H9 (cell line): ENCODE results near the gene TIGD6. TPM values are rescaled to one million over a fixed set of nuclear protein-coding genes. Genes with fewer than 3 reads are reported as not detected.
"Not testable (repeated sequence)": the region's sequence is repeated elsewhere in the genome, so short reads cannot be mapped to it uniquely, and the experiment has no call there.

Experiments used
- DNase-seq: peaks from one replicate; pipeline ENCODE4 v3.0.0-alpha.2; 2017
- H2AFZ ChIP-seq: one replicate; pipeline ENCODE4 v1.6.1; 2013; ENCODE audit warnings: mild to moderate bottlenecking, low read length, control low read depth, moderate library complexity
- H2AK5ac ChIP-seq: 2 replicates; pipeline ENCODE4 v1.6.1; 2013; ENCODE audit warnings: low read length, control low read depth, mixed read lengths; ENCODE audit not compliant: insufficient read length
- H2BK120ac ChIP-seq: one replicate; pipeline ENCODE4 v1.6.1; 2013; ENCODE audit warnings: low read depth, mild to moderate bottlenecking, low read length, control low read depth, inconsistent platforms; ENCODE audit not compliant: poor library complexity, severe bottlenecking
- H2BK12ac ChIP-seq: 2 replicates; pipeline ENCODE4 v1.6.1; 2013; ENCODE audit warnings: low read length, control low read depth, mixed read lengths, low read depth; ENCODE audit not compliant: insufficient read length
- H2BK15ac ChIP-seq: 2 replicates; pipeline ENCODE4 v1.6.1; 2013; ENCODE audit warnings: low read depth, low read length, control low read depth
- H2BK20ac ChIP-seq: one replicate; pipeline ENCODE4 v1.6.1; 2013; ENCODE audit warnings: low read depth, mild to moderate bottlenecking, low read length, control low read depth, inconsistent platforms; ENCODE audit not compliant: poor library complexity, severe bottlenecking
- H2BK5ac ChIP-seq: 2 replicates; pipeline ENCODE4 v1.6.1; 2013; ENCODE audit warnings: low read length, control low read depth, mixed read lengths; ENCODE audit not compliant: insufficient read length
- H3K14ac ChIP-seq: 2 replicates; pipeline ENCODE4 v1.6.1; 2013; ENCODE audit warnings: low read length, control low read depth; ENCODE audit not compliant: insufficient read depth
- H3K18ac ChIP-seq: 2 replicates; pipeline ENCODE4 v1.6.1; 2013; ENCODE audit warnings: low read depth, mild to moderate bottlenecking, mixed read lengths, low read length, control low read depth; ENCODE audit not compliant: insufficient read length
- H3K23ac ChIP-seq: 2 replicates; pipeline ENCODE4 v1.6.1; 2013; ENCODE audit warnings: low read length, control low read depth, mixed read lengths, low read depth; ENCODE audit not compliant: insufficient read length
- H3K23me2 ChIP-seq: 2 replicates; pipeline ENCODE4 v1.6.1; 2013; ENCODE audit warnings: low read depth, mild to moderate bottlenecking, mixed read lengths, low read length, control low read depth; ENCODE audit not compliant: insufficient read length, poor library complexity, severe bottlenecking
- H3K27ac ChIP-seq: 2 replicates; pipeline ENCODE4 v1.5.1; 2013; ENCODE audit warnings: low read length, control low read depth, mixed read lengths, low read depth; ENCODE audit not compliant: insufficient read length
- H3K27me3 ChIP-seq: 2 replicates; pipeline ENCODE4 v1.6.1; 2013; ENCODE audit warnings: low read length, control low read depth, inconsistent platforms; ENCODE audit not compliant: insufficient read depth
- H3K4ac ChIP-seq: 2 replicates; pipeline ENCODE4 v1.6.1; 2013; ENCODE audit warnings: low read depth, mild to moderate bottlenecking, control low read depth, inconsistent platforms, low read length, moderate library complexity
- H3K4me1 ChIP-seq: 2 replicates; pipeline ENCODE4 v1.6.1; 2013; ENCODE audit warnings: low read length, control low read depth, inconsistent platforms; ENCODE audit not compliant: insufficient read depth
- H3K4me2 ChIP-seq: 2 replicates; pipeline ENCODE4 v1.6.1; 2013; ENCODE audit warnings: low read length, control low read depth, mixed read lengths; ENCODE audit not compliant: insufficient read length, insufficient read depth
- H3K56ac ChIP-seq: 2 replicates; pipeline ENCODE4 v1.6.1; 2013; ENCODE audit warnings: low read depth, mild to moderate bottlenecking, mixed read lengths, low read length, control low read depth; ENCODE audit not compliant: insufficient read length
- H3K79me1 ChIP-seq: 2 replicates; pipeline ENCODE4 v1.6.1; 2013; ENCODE audit warnings: low read depth, mild to moderate bottlenecking, moderate library complexity, low read length, control low read depth, inconsistent platforms; ENCODE audit not compliant: insufficient read depth, poor library complexity, severe bottlenecking
- H3K79me2 ChIP-seq: 2 replicates; pipeline ENCODE4 v1.6.1; 2013; ENCODE audit warnings: low read length, control low read depth, inconsistent platforms; ENCODE audit not compliant: insufficient read depth
- H3K9ac ChIP-seq: 2 replicates; pipeline ENCODE4 v1.6.1; 2013; ENCODE audit warnings: low read length, control low read depth, mixed read lengths; ENCODE audit not compliant: insufficient read length; ENCODE audit errors: extremely low read depth
- H3K9me3 ChIP-seq: one replicate; pipeline ENCODE4 v1.6.1; 2013; ENCODE audit warnings: low read depth, low read length, inconsistent platforms; ENCODE audit not compliant: control insufficient read depth
- H3T11ph ChIP-seq: one replicate; pipeline ENCODE4 v1.6.1; 2013; ENCODE audit warnings: mild to moderate bottlenecking, low read length, control low read depth, inconsistent platforms
- H4K20me1 ChIP-seq: one replicate; pipeline ENCODE4 v1.6.1; 2013; ENCODE audit not compliant: control insufficient read depth, insufficient read length, insufficient read depth
- H4K5ac ChIP-seq: 2 replicates; pipeline ENCODE4 v1.6.1; 2013; ENCODE audit warnings: low read depth, mild to moderate bottlenecking, mixed read lengths, low read length, control low read depth; ENCODE audit not compliant: insufficient read length
- H4K8ac ChIP-seq: replicated peaks from 2 replicates; pipeline ENCODE4 v1.6.1; 2013; ENCODE audit warnings: low read length, control low read depth, mixed read lengths, low read depth; ENCODE audit not compliant: insufficient read length
- H4K91ac ChIP-seq: 2 replicates; pipeline ENCODE4 v1.6.1; 2013; ENCODE audit warnings: low read depth, mild to moderate bottlenecking, moderate library complexity, mixed read lengths, low read length, control low read depth; ENCODE audit not compliant: insufficient read length
- H3K27ac Mint-ChIP-seq, 3 experiments: 2 replicates in 2 of 3; 3 replicates in 1 of 3; pipeline ENCODE4 v1.8.0; 2020 to 2021; ENCODE audit warnings: mixed read lengths in 3 of 3, mild to moderate bottlenecking in 1 of 3, moderate library complexity in 1 of 3
- H3K27me3 Mint-ChIP-seq: 2 replicates; pipeline ENCODE4 v1.8.0; 2021; ENCODE audit warnings: low read depth, mild to moderate bottlenecking, moderate library complexity, mixed read lengths
- H3K36me3 Mint-ChIP-seq, 3 experiments: 2 replicates in 2 of 3; 3 replicates in 1 of 3; pipeline ENCODE4 v1.8.0; 2020 to 2021; ENCODE audit warnings: low read depth in 3 of 3, mixed read lengths in 3 of 3; ENCODE audit not compliant: insufficient read depth in 1 of 3
- H3K4me1 Mint-ChIP-seq, 2 experiments: 2 replicates each; pipeline ENCODE4 v1.8.0; 2020; ENCODE audit warnings: mixed read lengths in 2 of 2
- H3K4me3 Mint-ChIP-seq, 2 experiments: 2 replicates in 1 of 2; 3 replicates in 1 of 2; pipeline ENCODE4 v1.8.0; 2020 to 2021; ENCODE audit warnings: mild to moderate bottlenecking in 2 of 2, mixed read lengths in 2 of 2, moderate library complexity in 1 of 2
- H3K9me3 Mint-ChIP-seq, 2 experiments: 2 replicates in 1 of 2; 3 replicates in 1 of 2; pipeline ENCODE4 v1.8.0; 2020; ENCODE audit warnings: mild to moderate bottlenecking in 2 of 2, mixed read lengths in 2 of 2, moderate library complexity in 1 of 2
- WGBS: extraction: QIAGEN DNeasy Blood & Tissue Kit; methylation state at CpG from one replicate; pipeline ENCODE4 v1.1.7; 2013; ENCODE audit warnings: missing lambda C conversion rate, low lambda C conversion rate, mixed read lengths; ENCODE audit not compliant: insufficient read length; ENCODE audit errors: extremely low coverage; 5-methylcytosine and 5-hydroxymethylcytosine counted together
- total RNA-seq: library from RNA; stranded (reverse); gene quantifications from 2 replicates; pipeline ENCODE4 v1.2.1, GENCODE V29; 2021
- TF ChIP-seq, protein P1 (sequence below): fragments of 200-600 bp; sonication (generic); conservative IDR thresholded peaks from 3 replicates; pipeline ENCODE4 v1.8.0; 2021; ENCODE audit warnings: antibody characterized with exemption, mild to moderate bottlenecking

TIGD6 gene
- total RNA-seq, 1 experiment from 2014 or later, result 1.8 TPM

DNA sequence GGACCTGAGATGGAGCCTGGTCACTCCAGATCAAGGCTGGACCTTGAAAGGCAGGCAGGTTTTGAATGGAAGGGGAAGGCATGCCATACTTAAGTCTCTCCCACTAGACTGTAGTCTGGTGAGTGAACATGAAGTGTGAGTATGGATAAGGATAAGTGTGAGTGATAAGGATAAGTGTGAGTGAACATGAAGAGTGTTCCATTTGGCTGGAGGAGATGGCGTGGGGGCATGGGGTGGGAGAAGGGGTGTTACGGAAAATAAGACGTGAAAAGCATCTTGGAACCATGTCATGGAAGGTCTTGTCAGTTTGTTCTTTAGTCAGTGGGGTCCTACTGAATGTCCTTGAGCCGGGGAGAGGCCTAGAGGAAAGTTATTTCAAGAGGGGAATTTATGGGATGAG, 32.9 kb upstream of the TIGD6 start:
- WGBS, result 100% methylated on average over 1 of the region's 4 CpGs
- Histone ChIP-seq H4K20me1 (no peaks in the 10 kb centered on the region), H3K27ac (no peak overlapping the region), H2BK5ac (no peak overlapping the region), H2AK5ac (no peak overlapping the region), H4K5ac (no peak overlapping the region), H3K4ac (no peak overlapping the region), H4K91ac (no peak overlapping the region), H3K79me2 (no peaks in the 10 kb centered on the region), H2AFZ (no peak overlapping the region), H2BK12ac (no peak overlapping the region), H3K4me1 (no peaks in the 10 kb centered on the region), H3K27me3 (no peaks in the 10 kb centered on the region), H4K8ac (no peak overlapping the region), H3K23me2 (no peaks in the 10 kb centered on the region), H3K4me2 (no peak overlapping the region), H3K18ac (no peak overlapping the region), H3K9ac (no peak overlapping the region), H3K79me1 (no peaks in the 10 kb centered on the region), H3K23ac (no peak overlapping the region), H2BK15ac (no peak overlapping the region), H3K56ac (no peak overlapping the region), H3K14ac (no peak overlapping the region), H2BK120ac (no peak overlapping the region), H3T11ph (no peak overlapping the region), H2BK20ac (no peak overlapping the region), H3K9me3 (no peaks in the 10 kb centered on the region)
- H3K4me1 Mint-ChIP-seq, result no peaks in the 10 kb centered on the region
- peak overlapping the region in 1 of 3 experiments; percentile 13; a peak in 2 of 7 replicates for H3K27ac Mint-ChIP-seq
- TF ChIP-seq, protein P1, sequence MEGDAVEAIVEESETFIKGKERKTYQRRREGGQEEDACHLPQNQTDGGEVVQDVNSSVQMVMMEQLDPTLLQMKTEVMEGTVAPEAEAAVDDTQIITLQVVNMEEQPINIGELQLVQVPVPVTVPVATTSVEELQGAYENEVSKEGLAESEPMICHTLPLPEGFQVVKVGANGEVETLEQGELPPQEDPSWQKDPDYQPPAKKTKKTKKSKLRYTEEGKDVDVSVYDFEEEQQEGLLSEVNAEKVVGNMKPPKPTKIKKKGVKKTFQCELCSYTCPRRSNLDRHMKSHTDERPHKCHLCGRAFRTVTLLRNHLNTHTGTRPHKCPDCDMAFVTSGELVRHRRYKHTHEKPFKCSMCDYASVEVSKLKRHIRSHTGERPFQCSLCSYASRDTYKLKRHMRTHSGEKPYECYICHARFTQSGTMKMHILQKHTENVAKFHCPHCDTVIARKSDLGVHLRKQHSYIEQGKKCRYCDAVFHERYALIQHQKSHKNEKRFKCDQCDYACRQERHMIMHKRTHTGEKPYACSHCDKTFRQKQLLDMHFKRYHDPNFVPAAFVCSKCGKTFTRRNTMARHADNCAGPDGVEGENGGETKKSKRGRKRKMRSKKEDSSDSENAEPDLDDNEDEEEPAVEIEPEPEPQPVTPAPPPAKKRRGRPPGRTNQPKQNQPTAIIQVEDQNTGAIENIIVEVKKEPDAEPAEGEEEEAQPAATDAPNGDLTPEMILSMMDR, result no peak
- H3K36me3 Mint-ChIP-seq, result peaks cover 19 to 75% (median 67%) of the 10 kb centered on the region in 3 experiments; a peak in 6 of 7 replicates
- no peaks in the 10 kb centered on the region for H3K27me3 Mint-ChIP-seq
- no peak overlapping the region for H3K4me3 Mint-ChIP-seq
- no peaks in the 10 kb centered on the region for H3K9me3 Mint-ChIP-seq
- no peak for DNase-seq

GRCh38 chr5:150028047-150028446, 27.6 kb upstream of the TIGD6 start:
- no CpG with 5 or more reads among the region's 1 CpG for WGBS
- not testable (repeated sequence) for H3K9me3 Mint-ChIP-seq

More at GRCh38 chr5:150028047-150028446, 27.6 kb upstream of the TIGD6 start:
- not testable (repeated sequence) for H3K79me2 ChIP-seq, H3K23me2 ChIP-seq, H2BK120ac ChIP-seq, H2BK15ac ChIP-seq, DNase-seq, H2BK12ac ChIP-seq, H4K20me1 ChIP-seq, H3K4me3 Mint-ChIP-seq, H3K27ac ChIP-seq, H2AFZ ChIP-seq, H3K18ac ChIP-seq, H3K14ac ChIP-seq, H3K4me2 ChIP-seq, H2AK5ac ChIP-seq, H3K27me3 ChIP-seq, H3K27me3 Mint-ChIP-seq, H3K9me3 ChIP-seq, H3K23ac ChIP-seq, H4K8ac ChIP-seq, H4K91ac ChIP-seq, H2BK20ac ChIP-seq, H2BK5ac ChIP-seq, H3K79me1 ChIP-seq, H3T11ph ChIP-seq, H3K4me1 Mint-ChIP-seq, H3K27ac Mint-ChIP-seq, H3K9ac ChIP-seq, H4K5ac ChIP-seq, H3K56ac ChIP-seq, H3K4me1 ChIP-seq, H3K4ac ChIP-seq
- peaks cover 21 to 76% (median 55%) of the 10 kb centered on the region in 3 experiments; a peak in 6 of 7 replicates for H3K36me3 Mint-ChIP-seq
